Stomach smooth muscle (tissue), 2 donors: ENCODE data around the gene CCDC9.

ENCODE experiments used
- H3K27ac ChIP-seq: one replicate; pipeline ENCODE4 v1.7.0; 2013; ENCODE audit warnings: mild to moderate bottlenecking, low read length, inconsistent platforms
- H3K27me3 ChIP-seq, 2 donors: one replicate each; pipeline ENCODE4 v1.7.0; 2013; ENCODE audit warnings: low read length in 2 of 2; ENCODE audit not compliant: insufficient read depth in 2 of 2, control insufficient read depth in 1 of 2
- H3K36me3 ChIP-seq, 2 donors: one replicate each; pipeline ENCODE4 v1.7.0; 2013; ENCODE audit warnings: low read length in 2 of 2; ENCODE audit not compliant: control insufficient read depth in 2 of 2, insufficient read depth in 2 of 2
- H3K4me1 ChIP-seq: one replicate; pipeline ENCODE4 v1.7.0; 2013; ENCODE audit warnings: low read length; ENCODE audit not compliant: control insufficient read depth, insufficient read depth
- H3K4me3 ChIP-seq, 2 donors: one replicate each; pipeline ENCODE4 v1.7.0; 2013; ENCODE audit warnings: low read length in 2 of 2
- H3K9ac ChIP-seq, 2 donors: one replicate each; pipeline ENCODE4 v1.7.0; 2013; ENCODE audit warnings: low read length in 2 of 2, mild to moderate bottlenecking in 1 of 2
- H3K9me3 ChIP-seq, 2 donors: one replicate each; pipeline ENCODE4 v1.7.0; 2013; ENCODE audit warnings: low read length in 2 of 2; ENCODE audit not compliant: control insufficient read depth in 2 of 2
- donor health status: healthy.
- donor health status: Pancreatic carcinoma.

Gene CCDC9

DNA sequence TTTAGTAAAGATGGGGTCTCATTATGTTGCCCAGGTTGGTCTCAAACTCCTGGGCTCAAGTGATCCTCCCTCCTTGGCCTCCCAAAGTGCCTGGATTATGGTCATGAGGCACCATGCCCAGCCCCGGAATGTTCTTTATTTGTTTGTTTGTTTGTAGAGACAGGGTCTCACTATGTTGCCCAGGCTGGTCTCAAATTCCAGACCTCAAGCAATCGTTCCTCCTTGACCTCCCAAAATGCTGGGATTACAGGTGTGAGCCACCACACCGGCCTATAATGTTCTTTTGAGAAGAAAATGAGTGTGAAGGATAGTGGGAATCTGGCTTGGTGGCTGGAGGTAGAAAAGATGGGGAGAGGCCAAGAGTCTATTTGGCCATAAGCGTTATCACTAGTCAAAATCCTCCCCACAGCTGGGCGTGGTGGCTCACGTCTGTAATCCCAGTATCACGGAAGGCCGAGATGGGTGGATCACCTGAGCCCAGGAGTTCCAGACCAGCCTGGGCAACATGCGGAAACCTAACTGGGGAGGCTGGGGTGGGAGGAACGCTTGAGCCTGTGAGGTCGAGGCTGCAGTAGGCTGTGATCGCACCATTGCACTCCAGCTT, 20.2 kb upstream of the CCDC9 start:
- Histone ChIP-seq H3K27me3 (no peaks in the 10 kb centered on the region), H3K4me1 (peaks cover 31% of the 10 kb centered on the region), H3K9ac (no peak overlapping the region), H3K36me3 (no peaks in the 10 kb centered on the region), H3K27ac (no peak overlapping the region), H3K4me3 (no peak overlapping the region), H3K9me3 (no peaks in the 10 kb centered on the region)

DNA sequence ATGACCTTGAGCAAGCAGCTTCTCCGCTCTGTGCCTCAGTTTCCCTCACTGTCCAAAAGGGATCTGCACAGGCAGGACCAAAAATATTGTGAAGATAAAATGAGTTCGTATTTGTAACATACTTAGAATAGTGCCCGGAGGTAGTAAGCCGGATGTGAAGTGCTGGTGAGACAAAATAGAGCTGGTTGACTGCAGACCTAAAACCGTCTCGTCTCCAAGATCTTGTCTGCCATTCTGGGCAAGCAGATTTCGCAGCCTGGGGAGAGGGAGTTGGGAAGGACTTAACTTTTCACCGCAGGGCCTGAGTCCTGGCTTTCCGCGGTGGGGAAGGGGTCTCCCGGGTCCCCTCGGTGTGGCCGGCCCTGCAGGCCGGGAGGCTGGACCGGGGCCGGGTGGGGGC, 17.2 kb upstream of the CCDC9 start:
- H3K4me3 ChIP-seq: peak overlapping the region; percentile 40 to 44
- H3K27me3 ChIP-seq: peaks cover 0 to 5% of the 10 kb centered on the region in 2 donors
- no peak overlapping the region for H3K9ac ChIP-seq
- no peaks in the 10 kb centered on the region for H3K36me3 ChIP-seq
- H3K4me1 ChIP-seq: peaks cover 42% of the 10 kb centered on the region
- H3K27ac ChIP-seq: no peak overlapping the region
- no peaks in the 10 kb centered on the region for H3K9me3 ChIP-seq

DNA sequence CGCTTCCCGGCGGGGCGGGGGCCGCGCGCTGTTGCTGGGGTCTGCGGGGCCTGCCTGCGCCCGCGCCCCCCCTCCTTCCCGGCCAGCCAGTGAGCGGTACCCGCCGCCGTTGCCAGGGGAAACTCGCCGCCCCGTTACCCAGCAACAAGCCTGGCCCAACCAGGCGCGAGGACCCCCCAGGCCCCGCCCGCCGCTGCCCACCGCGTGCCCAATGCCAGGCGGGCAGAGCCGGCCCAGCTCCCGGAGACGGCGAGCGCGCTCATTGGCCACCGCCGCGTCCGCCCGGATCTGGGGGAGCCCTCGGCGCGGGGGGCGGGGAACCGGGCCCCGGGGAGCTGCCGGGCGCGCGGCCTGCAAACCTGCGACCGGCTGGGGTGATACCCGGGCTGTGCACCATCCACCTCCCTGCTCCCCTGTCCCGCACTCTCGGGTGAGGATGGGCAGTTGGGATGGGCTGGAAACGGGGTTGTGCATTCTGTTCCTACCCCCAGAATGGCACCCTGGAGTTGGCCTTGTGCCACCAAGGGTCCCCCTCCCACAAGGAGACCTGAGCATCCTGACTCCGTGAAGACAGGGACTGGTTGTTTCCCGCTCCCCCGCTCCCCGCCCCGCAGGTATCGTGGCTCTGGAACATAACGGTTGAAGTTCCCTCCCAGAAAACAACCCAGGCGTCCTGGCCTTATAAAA, 16.6 kb upstream of the CCDC9 start:
- Histone ChIP-seq H3K36me3 (no peaks in the 10 kb centered on the region), H3K27ac (no peak overlapping the region), H3K4me1 (peaks cover 46% of the 10 kb centered on the region), H3K4me3 (peak overlapping the region; percentile 19 to 58), H3K9ac (peak overlapping the region in 1 of 2 donors; percentile 5), H3K9me3 (no peaks in the 10 kb centered on the region), H3K27me3 (peaks cover 0 to 5% of the 10 kb centered on the region in 2 donors)

DNA sequence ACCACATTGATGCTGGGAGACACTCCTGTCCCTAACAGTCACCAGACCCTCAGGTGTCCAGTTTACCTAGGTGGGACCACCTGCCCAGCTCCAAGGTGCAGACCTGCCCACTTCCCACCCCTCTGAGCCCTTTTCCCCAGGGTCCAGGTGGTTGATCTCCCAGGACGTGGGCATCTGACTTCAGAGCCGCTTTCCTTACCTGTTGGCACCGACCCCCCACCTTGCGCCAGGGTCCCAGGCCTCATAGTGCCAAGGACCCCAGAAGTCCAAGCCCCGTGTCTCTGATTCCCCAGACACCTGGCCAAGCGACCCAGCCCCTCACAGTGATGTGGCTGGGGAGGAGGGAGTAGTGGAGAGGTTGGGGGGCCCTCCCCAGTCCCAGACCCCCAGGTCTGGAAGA, 15.8 kb upstream of the CCDC9 start:
- peaks cover 47% of the 10 kb centered on the region for H3K4me1 ChIP-seq
- no peak overlapping the region for H3K9ac ChIP-seq
- H3K27ac ChIP-seq: no peak overlapping the region
- no peaks in the 10 kb centered on the region for H3K9me3 ChIP-seq
- peak overlapping the region; percentile 19 to 29 for H3K4me3 ChIP-seq
- H3K36me3 ChIP-seq: no peaks in the 10 kb centered on the region
- peaks cover 0 to 5% of the 10 kb centered on the region in 2 donors for H3K27me3 ChIP-seq

DNA sequence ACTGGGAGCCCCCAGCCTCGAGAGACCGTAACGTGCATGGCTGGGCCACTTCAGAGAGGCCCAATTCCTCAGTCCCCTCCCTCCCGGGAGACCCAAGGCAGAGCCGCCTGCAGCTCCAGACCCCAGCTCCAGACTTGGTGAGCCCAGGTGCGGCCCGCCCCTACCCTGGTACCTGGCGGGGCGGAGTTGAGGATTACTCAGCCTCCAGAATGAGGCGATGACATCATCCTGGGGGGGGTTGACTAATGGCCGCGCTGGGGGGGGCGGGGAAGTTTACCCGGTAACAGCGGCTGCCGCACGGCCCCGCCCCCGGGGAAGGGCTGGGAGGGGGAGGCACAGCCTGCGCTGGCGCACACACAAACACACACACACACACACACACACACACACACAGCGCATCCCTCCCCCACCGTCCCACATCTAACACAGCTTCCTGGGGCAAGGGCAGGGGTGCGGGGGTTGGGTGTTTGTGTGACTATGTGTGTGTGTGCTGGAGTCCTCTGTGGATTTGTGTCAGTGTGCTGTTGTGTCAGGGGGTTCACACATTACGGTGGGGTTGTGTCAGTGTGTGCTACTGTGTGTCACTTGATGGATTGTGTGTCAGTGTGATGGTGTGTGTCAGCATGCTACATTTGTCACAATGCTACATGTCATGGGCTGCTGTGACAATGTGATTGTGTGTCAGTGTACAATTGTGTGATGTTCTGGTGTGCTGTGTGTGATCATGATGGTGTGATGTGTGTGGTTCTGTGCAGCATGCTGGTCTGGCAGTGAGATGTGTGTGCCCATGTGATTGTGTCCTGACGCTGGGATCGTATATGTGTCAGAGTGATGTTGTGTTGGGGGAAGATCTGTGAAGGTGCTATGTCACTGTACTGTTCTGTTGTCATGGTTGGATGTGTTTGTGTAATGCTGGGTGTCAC, 15.1 kb upstream of the CCDC9 start:
- no peak overlapping the region for H3K9ac ChIP-seq
- H3K27ac ChIP-seq: no peak overlapping the region
- peak overlapping the region; percentile 14 to 40 for H3K4me3 ChIP-seq
- no peaks in the 10 kb centered on the region for H3K36me3 ChIP-seq
- peaks cover 0 to 5% of the 10 kb centered on the region in 2 donors for H3K27me3 ChIP-seq
- H3K4me1 ChIP-seq: peaks cover 47% of the 10 kb centered on the region
- H3K9me3 ChIP-seq: no peaks in the 10 kb centered on the region

DNA sequence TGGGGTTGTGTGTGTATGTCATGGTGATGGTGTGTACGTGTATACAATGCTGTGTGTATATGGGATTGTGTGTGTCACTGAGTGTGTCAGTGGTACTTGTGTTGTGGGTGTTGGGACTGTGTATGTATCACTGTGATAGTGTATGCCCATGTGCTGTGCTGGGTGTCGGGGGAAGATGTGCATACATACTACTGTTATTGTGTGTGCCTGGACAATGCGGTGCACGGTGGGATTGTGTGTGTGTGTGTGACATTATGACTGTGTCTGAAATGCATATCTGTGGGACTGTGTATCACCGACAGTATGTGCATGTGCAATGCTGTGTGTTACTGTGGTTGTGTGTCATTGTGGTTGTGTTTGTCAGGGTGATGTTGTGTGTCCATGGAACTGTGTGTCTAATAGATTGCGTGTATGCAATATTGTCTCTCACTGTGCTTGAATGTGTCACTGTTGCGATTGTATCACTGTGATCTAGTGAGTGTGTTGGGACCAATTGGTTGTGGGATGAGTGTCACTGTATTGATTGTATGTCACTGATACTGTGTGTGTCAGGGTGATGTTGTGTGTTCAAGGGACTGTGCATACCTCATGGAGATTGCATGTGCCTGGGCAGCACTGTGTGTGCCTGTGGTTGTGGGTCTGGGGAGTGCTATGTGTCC, 14.3 kb upstream of the CCDC9 start:
- Histone ChIP-seq H3K27ac (peak overlapping the region; percentile 67), H3K9me3 (no peaks in the 10 kb centered on the region), H3K36me3 (no peaks in the 10 kb centered on the region), H3K27me3 (peaks cover 0 to 5% of the 10 kb centered on the region in 2 donors), H3K9ac (peak overlapping the region in 1 of 2 donors; percentile 5), H3K4me3 (no peak overlapping the region), H3K4me1 (peaks cover 48% of the 10 kb centered on the region)

DNA sequence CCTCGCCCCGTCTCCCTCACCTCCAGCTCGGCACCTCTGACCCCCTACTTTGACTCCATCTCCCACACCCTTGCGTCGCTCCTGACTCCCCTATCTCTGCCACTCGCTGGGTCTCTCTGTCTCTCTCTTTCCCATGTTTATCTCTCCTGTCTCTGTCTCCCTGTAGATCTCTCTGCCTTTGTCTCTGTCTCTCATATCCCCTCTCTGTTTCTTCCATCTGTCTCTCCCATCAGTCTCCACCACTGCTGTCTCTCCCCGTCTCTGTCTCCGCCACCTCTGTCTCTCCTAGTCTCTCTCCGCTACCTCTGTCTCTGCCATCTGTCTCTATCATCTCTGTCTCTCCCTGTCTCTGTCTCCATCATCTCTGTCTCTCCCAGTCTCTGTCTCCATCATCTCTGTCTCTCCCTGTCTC, 13.0 kb upstream of the CCDC9 start:
- Histone ChIP-seq H3K4me3 (peak overlapping the region; percentile 63 to 76), H3K27me3 (peaks cover 0 to 5% of the 10 kb centered on the region in 2 donors), H3K36me3 (no peaks in the 10 kb centered on the region), H3K9me3 (no peaks in the 10 kb centered on the region), H3K27ac (peak overlapping the region; percentile 87), H3K9ac (peak overlapping the region; percentile 77 to 81), H3K4me1 (peaks cover 52% of the 10 kb centered on the region)

DNA sequence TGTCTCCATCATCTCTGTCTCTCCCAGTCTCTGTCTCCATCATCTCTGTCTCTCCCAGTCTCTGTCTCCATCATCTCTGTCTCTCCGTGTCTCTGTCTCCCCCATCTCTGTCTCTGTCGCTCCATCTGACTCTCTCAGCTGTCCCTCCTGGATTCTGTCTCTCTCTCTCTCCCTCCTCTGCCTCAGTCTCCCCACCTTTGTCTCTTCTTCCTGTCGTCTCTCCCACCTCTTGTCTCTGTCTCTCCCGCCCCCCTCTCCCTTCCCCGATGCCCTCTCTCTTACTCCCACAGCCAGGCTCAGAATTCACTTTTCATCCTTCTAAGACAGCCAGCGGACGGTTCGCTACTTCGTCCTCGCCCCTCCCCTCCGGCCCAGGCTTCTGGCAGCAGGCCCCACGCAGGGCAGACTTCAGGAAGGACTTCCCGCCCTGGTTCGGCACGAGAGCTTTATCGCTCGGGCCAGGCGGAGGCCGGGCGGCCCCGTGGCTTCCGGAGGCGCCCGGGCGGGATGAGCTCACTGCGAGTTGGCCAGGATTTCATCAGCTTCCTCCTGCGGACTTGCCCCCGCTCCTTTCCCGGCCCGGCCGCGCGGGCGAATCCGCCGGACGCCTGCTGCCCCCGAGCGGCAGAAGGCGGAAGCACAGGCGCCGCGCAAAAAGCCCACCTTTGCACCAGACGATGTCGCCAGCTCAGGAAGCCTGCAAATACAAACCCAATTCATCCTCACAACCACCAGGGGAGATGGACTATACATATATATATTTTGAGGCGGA, 12.4 kb upstream of the CCDC9 start:
- Histone ChIP-seq H3K9ac (peak overlapping the region; percentile 77 to 81), H3K9me3 (no peaks in the 10 kb centered on the region), H3K36me3 (no peaks in the 10 kb centered on the region), H3K27me3 (peaks cover 0 to 5% of the 10 kb centered on the region in 2 donors), H3K4me3 (peak overlapping the region; percentile 63 to 76), H3K27ac (peak overlapping the region; percentile 87), H3K4me1 (peaks cover 51% of the 10 kb centered on the region)

DNA sequence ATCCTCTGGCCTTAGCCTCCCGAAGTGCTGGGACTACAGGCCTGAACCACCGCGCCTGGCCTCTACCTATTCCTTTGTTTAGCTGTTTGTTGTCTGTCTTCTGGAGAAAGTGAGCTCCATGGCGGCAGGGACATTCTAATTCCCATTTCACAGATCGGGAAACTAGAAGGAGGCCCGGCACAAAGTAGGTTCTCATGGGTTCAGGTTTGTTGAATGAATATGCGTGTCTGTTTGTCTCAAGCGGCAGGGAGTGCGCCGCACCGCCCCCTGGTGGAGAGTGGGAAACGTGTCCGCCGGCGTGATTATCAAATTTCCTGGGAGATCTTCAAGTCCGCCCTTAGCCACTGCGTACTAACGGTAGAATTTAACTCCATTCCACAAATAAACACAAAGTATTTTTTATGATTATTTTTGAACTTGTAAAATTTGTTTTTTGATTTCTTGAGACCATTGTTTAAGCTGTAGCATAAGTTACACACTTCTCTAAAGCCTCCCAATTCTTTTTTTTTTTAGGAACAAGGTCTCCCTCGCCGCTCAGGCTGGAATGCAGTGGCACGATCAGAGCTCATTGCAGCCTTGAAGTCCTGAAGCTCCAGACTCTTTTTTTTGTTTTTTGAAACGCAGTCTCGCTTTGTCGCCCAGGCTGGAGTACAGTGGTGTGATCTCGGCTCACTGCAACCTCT, 8.9 kb upstream of the CCDC9 start:
- H3K27me3 ChIP-seq: no peaks in the 10 kb centered on the region

More for the DNA sequence above, 8.9 kb upstream of the CCDC9 start:
- Histone ChIP-seq H3K36me3 (no peaks in the 10 kb centered on the region), H3K27ac (no peak overlapping the region), H3K9me3 (no peaks in the 10 kb centered on the region), H3K4me1 (peaks cover 22% of the 10 kb centered on the region), H3K9ac (no peak overlapping the region), H3K4me3 (no peak overlapping the region)
